BE2C (cell line): ENCODE data around the gene CREB5.

Source experiments
- DNase-seq: peaks from one replicate; pipeline ENCODE4 v3.0.0-alpha.2; 2020
- H3K27me3 ChIP-seq: fragments of 250-450 bp; sonication (Bioruptor Pico); 2 replicates; pipeline ENCODE4 v1.5.1; 2020; ENCODE audit warnings: mild to moderate bottlenecking
- H3K36me3 ChIP-seq: fragments of 250-450 bp; sonication (Bioruptor Pico); 2 replicates; pipeline ENCODE4 v1.5.1; 2020; ENCODE audit warnings: mild to moderate bottlenecking
- H3K4me1 ChIP-seq: fragments of 250-450 bp; sonication (Bioruptor Pico); 2 replicates; pipeline ENCODE4 v1.5.1; 2020
- H3K4me3 ChIP-seq: 2 replicates; pipeline ENCODE4 v1.5.1; 2011; ENCODE audit warnings: low read depth, low read length
- H3K9me3 ChIP-seq: fragments of 250-450 bp; sonication (Bioruptor Pico); 2 replicates; pipeline ENCODE4 v1.5.1; 2020
- CTCF ChIP-seq: IDR thresholded peaks from 2 replicates; pipeline ENCODE4 v1.5.1; 2012; ENCODE audit warnings: mild to moderate bottlenecking, low read depth, low read length

Gene CREB5

GRCh38 chr7:28434510-28434909 is 22.2 kb downstream of the CREB5 start:
- no peaks in the 10 kb centered on the region for H3K27me3 ChIP-seq
- DNase-seq = no peak

GRCh38 chr7:28435152-28435551 is 22.8 kb downstream of the CREB5 start:
- no peak overlapping the region for H3K4me3 ChIP-seq
- DNase-seq = no peak
- H3K36me3 ChIP-seq = no peaks in the 10 kb centered on the region
- no peak for TF ChIP-seq CTCF
- no peaks in the 10 kb centered on the region for H3K9me3 ChIP-seq
- H3K27me3 ChIP-seq = no peaks in the 10 kb centered on the region
- H3K4me1 ChIP-seq = peaks cover 8% of the 10 kb centered on the region

More at GRCh38 chr7:28434510-28434909, 22.2 kb downstream of the CREB5 start:
- TF ChIP-seq CTCF = no peak
- Histone ChIP-seq H3K9me3 (no peaks in the 10 kb centered on the region), H3K4me3 (no peak overlapping the region), H3K4me1 (peaks cover 8% of the 10 kb centered on the region), H3K36me3 (no peaks in the 10 kb centered on the region)

GRCh38 chr7:28435732-28436378 is 23.5 kb downstream of the CREB5 start:
- Histone ChIP-seq H3K4me1 (peaks cover 8% of the 10 kb centered on the region), H3K36me3 (no peaks in the 10 kb centered on the region), H3K4me3 (no peak overlapping the region), H3K9me3 (no peaks in the 10 kb centered on the region), H3K27me3 (no peaks in the 10 kb centered on the region)
- no peak for TF ChIP-seq CTCF
- no peak for DNase-seq

GRCh38 chr7:28440055-28440601 is 27.8 kb downstream of the CREB5 start:
- Histone ChIP-seq H3K4me1 (no peaks in the 10 kb centered on the region), H3K9me3 (no peaks in the 10 kb centered on the region)

GRCh38 chr7:28442540-28443420 is 30.5 kb downstream of the CREB5 start:
- no peak for DNase-seq
- no peaks in the 10 kb centered on the region for H3K9me3 ChIP-seq
- TF ChIP-seq CTCF = no peak

More at GRCh38 chr7:28440055-28440601, 27.8 kb downstream of the CREB5 start:
- Histone ChIP-seq H3K4me3 (no peak overlapping the region), H3K36me3 (no peaks in the 10 kb centered on the region), H3K27me3 (no peaks in the 10 kb centered on the region)
- TF ChIP-seq CTCF = no peak
- DNase-seq = no peak

More at GRCh38 chr7:28442540-28443420, 30.5 kb downstream of the CREB5 start:
- no peaks in the 10 kb centered on the region for H3K36me3 ChIP-seq
- no peaks in the 10 kb centered on the region for H3K4me1 ChIP-seq
- H3K27me3 ChIP-seq = no peaks in the 10 kb centered on the region
- H3K4me3 ChIP-seq = no peak overlapping the region
